Loucy (cell line): ENCODE data around the gene PECR.

Experiments used
- H2AFZ ChIP-seq: fragments of 200-600 bp; sonication (generic); 2 replicates; pipeline ENCODE4 v1.6.0; 2016; ENCODE audit warnings: antibody characterized with exemption, mild to moderate bottlenecking, low read length, moderate library complexity
- H3F3A ChIP-seq: fragments of 200-600 bp; 2 replicates; pipeline ENCODE4 v1.6.0; 2016; ENCODE audit warnings: antibody characterized with exemption, low read depth, mild to moderate bottlenecking
- H3K27me3 ChIP-seq: fragments of 200-600 bp; sonication (generic); 2 replicates; pipeline ENCODE4 v1.6.1; 2014; ENCODE audit warnings: low read length, mild to moderate bottlenecking; ENCODE audit not compliant: insufficient read depth, poor library complexity, severe bottlenecking
- H3K36me3 ChIP-seq: fragments of 200-600 bp; sonication (generic); 2 replicates; pipeline ENCODE4 v1.6.1; 2016; ENCODE audit warnings: low read length; ENCODE audit not compliant: insufficient read depth
- H3K4me1 ChIP-seq: fragments of 200-600 bp; sonication (generic); 2 replicates; pipeline ENCODE4 v1.5.1; 2014; ENCODE audit warnings: low read length, mild to moderate bottlenecking; ENCODE audit not compliant: insufficient read depth, poor library complexity, severe bottlenecking
- H3K4me2 ChIP-seq: fragments of 200-600 bp; sonication (generic); 2 replicates; pipeline ENCODE4 v1.6.0; 2014; ENCODE audit warnings: antibody characterized with exemption, low read length, low read depth, mild to moderate bottlenecking; ENCODE audit not compliant: poor library complexity, severe bottlenecking
- H3K4me3 ChIP-seq: fragments of 200-600 bp; sonication (generic); 2 replicates; pipeline ENCODE4 v1.5.1; 2014; ENCODE audit warnings: low read length, mild to moderate bottlenecking, mixed read lengths; ENCODE audit not compliant: poor library complexity, severe bottlenecking
- H3K79me2 ChIP-seq: fragments of 200-600 bp; sonication (generic); 2 replicates; pipeline ENCODE4 v1.6.1; 2014; ENCODE audit warnings: low read length; ENCODE audit not compliant: insufficient read depth
- H3K9ac ChIP-seq: fragments of 200-600 bp; sonication (generic); 2 replicates; pipeline ENCODE4 v1.6.0; 2014; ENCODE audit warnings: mild to moderate bottlenecking, low read depth, low read length, moderate library complexity; ENCODE audit not compliant: poor library complexity, severe bottlenecking
- H3K9me2 ChIP-seq: fragments of 200-600 bp; sonication (generic); replicated peaks from 2 replicates; pipeline ENCODE4 v1.6.1; 2016; ENCODE audit warnings: low read depth, low read length, mixed read lengths
- H3K9me3 ChIP-seq: fragments of 200-600 bp; sonication (generic); 2 replicates; pipeline ENCODE4 v1.6.1; 2014; ENCODE audit warnings: mild to moderate bottlenecking, antibody characterized with exemption, low read length, low read depth; ENCODE audit not compliant: insufficient read depth
- H4K20me1 ChIP-seq: fragments of 200-600 bp; sonication (generic); 2 replicates; pipeline ENCODE4 v1.6.0; 2014; ENCODE audit warnings: antibody characterized with exemption, low read length, mild to moderate bottlenecking; ENCODE audit not compliant: insufficient read depth, poor library complexity, severe bottlenecking
- EZH2phosphoT487 ChIP-seq: fragments of 200-600 bp; IDR thresholded peaks from 2 replicates; pipeline ENCODE4 v1.6.1; 2018; ENCODE audit warnings: antibody characterized with exemption, mild to moderate bottlenecking, moderate library complexity, borderline replicate concordance
- TF ChIP-seq, protein P1 (sequence below): fragments of 200-600 bp; sonication (generic); conservative IDR thresholded peaks from 2 replicates; pipeline ENCODE4 v1.5.1; 2014; ENCODE audit warnings: mild to moderate bottlenecking, antibody characterized with exemption, low read length

The PECR gene

DNA sequence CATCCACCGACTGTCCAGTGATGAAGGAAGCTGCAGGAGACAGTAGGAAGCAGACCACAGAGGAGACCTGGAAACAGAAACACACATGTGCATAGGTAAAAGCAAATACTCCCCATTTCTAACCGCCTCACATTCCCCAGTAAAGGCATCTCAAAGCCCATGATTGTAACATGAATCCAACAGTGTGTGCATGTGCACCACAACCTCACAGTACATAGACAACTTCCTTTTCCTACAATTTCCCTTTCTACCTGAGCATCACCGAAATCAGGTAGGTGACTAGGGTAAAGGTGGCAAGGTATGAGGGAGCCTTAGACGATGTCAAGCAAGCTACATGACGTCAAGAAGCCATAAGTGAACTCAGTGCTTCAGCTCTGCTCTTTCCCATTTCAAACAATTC is 37.7 kb downstream of the PECR start:
- Histone ChIP-seq H3K9ac (no peak overlapping the region), H3K36me3 (no peaks in the 10 kb centered on the region)

DNA sequence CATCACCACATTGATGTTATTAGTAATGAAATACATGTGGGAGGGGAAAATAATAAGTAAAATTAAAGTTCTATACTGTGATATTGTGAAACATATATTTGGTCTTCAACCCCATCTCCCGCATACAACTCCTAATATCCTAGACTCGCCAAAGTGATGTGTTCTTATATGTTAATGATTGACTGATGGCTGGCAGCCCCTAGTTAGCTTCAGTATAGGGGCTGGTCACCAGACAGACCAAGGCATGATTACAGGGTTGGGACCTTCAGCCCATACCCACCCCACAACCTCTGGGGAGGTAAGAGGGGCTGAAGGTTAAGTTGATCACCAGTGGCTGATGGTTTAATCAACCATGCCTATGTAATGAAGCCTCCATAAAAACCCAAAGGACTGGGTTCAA is 40.2 kb downstream of the PECR start:
- Histone ChIP-seq H3K4me3 (no peak overlapping the region), H3F3A (no peaks in the 10 kb centered on the region), H3K79me2 (no peaks in the 10 kb centered on the region), H3K9me2 (no peaks in the 10 kb centered on the region), H3K4me2 (no peak overlapping the region), H3K4me1 (no peaks in the 10 kb centered on the region), H2AFZ (no peak overlapping the region), H3K9me3 (no peaks in the 10 kb centered on the region), H3K9ac (no peak overlapping the region), H3K27me3 (no peaks in the 10 kb centered on the region), H3K36me3 (no peaks in the 10 kb centered on the region), H4K20me1 (no peaks in the 10 kb centered on the region)
- TF ChIP-seq, protein P1, sequence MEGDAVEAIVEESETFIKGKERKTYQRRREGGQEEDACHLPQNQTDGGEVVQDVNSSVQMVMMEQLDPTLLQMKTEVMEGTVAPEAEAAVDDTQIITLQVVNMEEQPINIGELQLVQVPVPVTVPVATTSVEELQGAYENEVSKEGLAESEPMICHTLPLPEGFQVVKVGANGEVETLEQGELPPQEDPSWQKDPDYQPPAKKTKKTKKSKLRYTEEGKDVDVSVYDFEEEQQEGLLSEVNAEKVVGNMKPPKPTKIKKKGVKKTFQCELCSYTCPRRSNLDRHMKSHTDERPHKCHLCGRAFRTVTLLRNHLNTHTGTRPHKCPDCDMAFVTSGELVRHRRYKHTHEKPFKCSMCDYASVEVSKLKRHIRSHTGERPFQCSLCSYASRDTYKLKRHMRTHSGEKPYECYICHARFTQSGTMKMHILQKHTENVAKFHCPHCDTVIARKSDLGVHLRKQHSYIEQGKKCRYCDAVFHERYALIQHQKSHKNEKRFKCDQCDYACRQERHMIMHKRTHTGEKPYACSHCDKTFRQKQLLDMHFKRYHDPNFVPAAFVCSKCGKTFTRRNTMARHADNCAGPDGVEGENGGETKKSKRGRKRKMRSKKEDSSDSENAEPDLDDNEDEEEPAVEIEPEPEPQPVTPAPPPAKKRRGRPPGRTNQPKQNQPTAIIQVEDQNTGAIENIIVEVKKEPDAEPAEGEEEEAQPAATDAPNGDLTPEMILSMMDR = no peak
- no peak for TF ChIP-seq EZH2phosphoT487

More for the DNA sequence above, 37.7 kb downstream of the PECR start:
- H3K27me3 ChIP-seq = no peaks in the 10 kb centered on the region
- H3K79me2 ChIP-seq = no peaks in the 10 kb centered on the region
- no peak overlapping the region for H3K4me2 ChIP-seq
- TF ChIP-seq, protein P1 = no peak
- TF ChIP-seq EZH2phosphoT487 = no peak
- H2AFZ ChIP-seq = no peak overlapping the region
- H3K9me3 ChIP-seq = no peaks in the 10 kb centered on the region
- no peaks in the 10 kb centered on the region for H3K9me2 ChIP-seq
- no peak overlapping the region for H3K4me3 ChIP-seq
- H3F3A ChIP-seq = no peaks in the 10 kb centered on the region
- H4K20me1 ChIP-seq = no peaks in the 10 kb centered on the region
- no peaks in the 10 kb centered on the region for H3K4me1 ChIP-seq

DNA sequence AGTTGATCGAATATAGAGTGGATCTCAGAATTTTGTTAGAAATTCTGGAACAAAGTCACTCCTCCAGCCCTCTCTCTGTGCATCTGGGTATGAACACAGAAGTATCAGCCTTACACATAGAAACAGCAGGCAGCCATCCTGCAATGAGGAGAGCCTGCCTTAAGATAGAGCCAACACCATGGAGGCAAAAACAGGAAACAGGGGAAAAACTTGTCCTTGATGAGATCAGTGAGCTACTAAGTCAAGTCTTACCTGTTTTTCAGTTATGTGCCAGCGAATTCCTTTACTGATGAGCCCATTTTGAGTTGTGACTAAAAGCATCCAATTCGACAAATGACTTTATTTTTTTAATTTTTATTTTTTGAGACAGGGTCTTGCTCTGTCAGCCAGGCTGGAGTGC is 41.7 kb downstream of the PECR start:
- H3K36me3 ChIP-seq = no peaks in the 10 kb centered on the region
- TF ChIP-seq EZH2phosphoT487 = no peak
- TF ChIP-seq, protein P1 = no peak
- H3K79me2 ChIP-seq = no peaks in the 10 kb centered on the region
- no peaks in the 10 kb centered on the region for H3K4me1 ChIP-seq
- no peaks in the 10 kb centered on the region for H3F3A ChIP-seq
- no peaks in the 10 kb centered on the region for H3K9me2 ChIP-seq
- no peak overlapping the region for H3K4me3 ChIP-seq
- no peaks in the 10 kb centered on the region for H4K20me1 ChIP-seq
- H3K27me3 ChIP-seq = no peaks in the 10 kb centered on the region
- no peaks in the 10 kb centered on the region for H3K9me3 ChIP-seq
- H3K4me2 ChIP-seq = no peak overlapping the region
- H2AFZ ChIP-seq = no peak overlapping the region
- H3K9ac ChIP-seq = no peak overlapping the region
